Anterior cingulate cortex (tissue), 58 donors: Measurements from ENCODE around the gene DNTT.
"Not testable (repeated sequence)": the region's sequence is repeated elsewhere in the genome, so short reads cannot be mapped to it uniquely, and the experiment has no call there.

Source experiments
- DNase-seq, 58 donors: peaks; one replicate each; lab custom pipeline; 2025; lab: John Stamatoyannopoulos, UW

DNTT gene

DNA sequence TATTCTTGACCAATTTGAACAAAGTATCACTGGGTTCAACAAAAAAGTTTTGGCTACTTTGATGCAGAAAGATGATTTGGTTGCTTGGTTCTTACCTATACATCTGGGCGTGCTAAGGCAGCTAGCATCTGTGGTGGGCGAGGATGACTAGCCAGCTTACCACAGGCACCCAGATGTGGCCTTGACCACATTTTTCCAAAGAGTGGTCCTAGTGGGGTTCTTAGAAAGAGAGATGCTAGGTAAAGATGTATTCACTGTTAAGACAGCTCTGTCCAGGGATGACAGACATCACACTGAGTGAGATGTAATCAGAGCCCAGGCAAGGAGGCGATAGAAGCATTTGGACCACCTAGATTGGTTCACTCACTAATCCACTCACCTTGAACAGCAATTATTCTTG is 785 bp downstream of the DNTT start:
- no peak for DNase-seq

DNA sequence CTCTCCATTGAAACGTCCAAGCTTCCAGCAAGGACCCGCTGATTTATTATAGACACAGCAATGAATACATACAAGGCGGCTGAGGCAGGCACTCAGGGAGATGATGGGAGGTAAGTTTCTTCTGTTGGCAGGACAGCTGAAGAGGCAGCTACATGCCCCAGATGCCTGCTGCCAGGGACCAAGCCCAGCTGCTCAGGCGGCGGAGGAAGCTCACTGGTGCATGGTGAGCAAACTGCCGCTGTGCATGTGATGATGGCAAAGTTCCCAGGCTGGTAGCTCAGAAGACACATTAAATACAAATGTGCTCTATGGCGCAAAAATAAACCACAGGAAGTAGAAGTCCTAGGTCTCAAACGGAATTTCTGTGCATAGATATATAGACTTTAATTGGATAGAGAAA is 2.3 kb downstream of the DNTT start:
- peak in 35 of 58 donors; percentile 2 to 57 (median 15) for DNase-seq

DNA sequence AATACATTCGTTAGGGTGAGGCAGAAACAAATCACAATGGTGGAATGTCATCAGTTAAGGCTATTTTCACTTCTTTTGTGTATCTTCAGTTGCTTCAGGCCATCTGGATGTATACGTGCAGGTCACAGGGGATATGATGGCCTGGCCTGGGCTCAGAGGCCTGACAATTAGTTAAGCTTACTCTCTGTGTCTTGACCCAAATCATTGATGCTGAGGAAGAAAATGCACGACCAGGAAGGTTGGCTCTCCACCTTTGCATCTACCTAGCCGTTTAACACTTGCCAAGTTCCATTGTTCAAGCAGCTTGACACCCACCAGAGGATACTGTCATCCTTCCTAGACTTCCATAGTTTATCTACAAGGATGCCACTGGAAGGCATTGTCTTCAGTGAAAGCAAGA is 4.6 kb downstream of the DNTT start:
- DNase-seq: not testable (repeated sequence)

DNA sequence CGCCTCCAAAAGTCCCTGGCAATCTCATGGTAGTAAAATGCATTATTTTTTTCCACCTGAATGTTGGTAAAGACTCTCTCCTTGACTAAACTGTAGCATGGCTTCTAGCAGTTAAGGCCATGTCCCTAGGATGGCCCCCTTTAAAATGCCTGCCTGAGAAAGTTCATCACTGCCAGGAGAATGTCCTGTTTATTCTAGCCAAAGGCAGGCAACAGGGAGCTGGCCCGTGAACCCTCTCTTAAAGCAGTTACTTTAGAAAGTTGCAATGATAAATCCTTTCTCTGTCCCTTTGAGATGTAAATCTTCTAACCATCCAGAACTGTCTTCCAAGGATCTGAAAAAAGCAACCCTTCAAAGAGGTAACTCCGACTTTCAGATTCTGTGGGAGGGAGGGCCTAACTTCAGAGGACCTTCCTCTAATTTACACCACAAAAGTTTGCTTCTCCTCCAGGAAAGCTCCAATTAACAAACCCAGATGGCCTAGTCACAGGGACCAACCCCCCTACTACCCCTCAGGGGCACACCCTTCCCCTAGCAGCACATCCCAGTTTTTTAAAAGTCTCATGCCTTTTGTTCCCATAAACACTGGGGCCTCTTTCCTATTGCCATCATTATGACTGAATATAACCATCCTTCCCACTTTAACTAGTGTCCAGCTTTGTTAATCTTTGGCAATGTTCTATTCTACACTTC is 5.5 kb downstream of the DNTT start:
- no peak for DNase-seq

DNA sequence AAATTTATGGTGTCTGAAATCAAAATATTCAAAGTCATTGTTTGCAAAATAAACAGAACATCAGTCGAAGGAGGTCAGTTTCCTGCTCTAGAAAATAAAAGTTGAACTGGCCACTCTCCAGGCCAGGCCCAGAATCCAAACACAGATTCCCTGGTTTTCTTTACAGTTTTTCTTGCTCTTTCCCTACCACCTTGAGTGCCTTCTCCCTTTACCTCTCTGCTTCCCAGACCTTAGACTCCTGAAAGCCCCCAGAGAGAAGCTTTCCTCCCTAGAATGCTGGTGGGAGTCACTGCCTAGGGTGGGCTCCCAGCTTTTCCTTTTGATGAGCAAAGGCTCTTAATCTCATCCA is 6.1 kb downstream of the DNTT start:
- DNase-seq: no peak

DNA sequence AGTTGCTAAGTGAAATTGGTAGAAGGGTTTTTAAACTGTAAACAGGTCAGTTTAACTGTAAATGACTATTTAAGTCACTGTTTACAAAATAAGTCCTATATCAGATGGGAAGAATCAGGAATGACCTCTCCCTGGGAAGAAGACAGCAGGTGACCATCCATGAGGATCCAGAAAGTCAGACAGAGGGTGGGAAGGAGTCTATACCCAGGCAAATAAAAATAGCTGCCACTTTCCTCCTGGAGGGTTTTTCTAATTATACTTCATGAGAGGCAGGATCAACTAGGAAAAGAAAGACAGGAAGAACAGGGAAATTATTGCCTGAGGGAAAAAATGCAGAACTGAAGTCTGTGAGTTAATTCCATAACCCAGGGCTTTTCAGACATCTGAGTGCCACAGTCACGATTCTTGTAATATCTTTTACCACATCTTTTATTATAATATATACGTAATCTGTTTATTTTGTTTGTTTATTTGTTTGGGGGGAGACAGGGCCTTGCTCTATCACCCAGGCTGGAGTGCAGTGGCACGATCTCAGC is 7.0 kb downstream of the DNTT start:
- no peak for DNase-seq

DNA sequence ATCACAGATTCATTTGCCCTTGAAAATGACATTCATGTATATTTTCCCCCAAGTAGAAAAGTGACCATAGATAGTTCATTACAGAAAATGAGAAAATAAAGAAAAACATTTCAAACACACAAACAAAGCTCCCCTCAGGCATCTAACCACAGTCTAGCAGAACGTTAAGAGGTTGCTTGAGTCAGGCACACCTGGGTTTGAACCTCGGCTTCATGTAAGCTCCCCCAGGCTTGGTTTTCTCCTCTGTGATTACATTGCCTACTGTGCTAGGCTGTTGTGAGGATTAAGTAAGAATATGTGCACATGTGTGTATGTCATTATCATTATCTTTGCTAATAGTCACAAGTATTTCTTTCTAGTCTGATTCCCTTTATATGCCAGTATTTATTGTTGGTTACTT is 9.1 kb downstream of the DNTT start:
- no peak for DNase-seq

DNA sequence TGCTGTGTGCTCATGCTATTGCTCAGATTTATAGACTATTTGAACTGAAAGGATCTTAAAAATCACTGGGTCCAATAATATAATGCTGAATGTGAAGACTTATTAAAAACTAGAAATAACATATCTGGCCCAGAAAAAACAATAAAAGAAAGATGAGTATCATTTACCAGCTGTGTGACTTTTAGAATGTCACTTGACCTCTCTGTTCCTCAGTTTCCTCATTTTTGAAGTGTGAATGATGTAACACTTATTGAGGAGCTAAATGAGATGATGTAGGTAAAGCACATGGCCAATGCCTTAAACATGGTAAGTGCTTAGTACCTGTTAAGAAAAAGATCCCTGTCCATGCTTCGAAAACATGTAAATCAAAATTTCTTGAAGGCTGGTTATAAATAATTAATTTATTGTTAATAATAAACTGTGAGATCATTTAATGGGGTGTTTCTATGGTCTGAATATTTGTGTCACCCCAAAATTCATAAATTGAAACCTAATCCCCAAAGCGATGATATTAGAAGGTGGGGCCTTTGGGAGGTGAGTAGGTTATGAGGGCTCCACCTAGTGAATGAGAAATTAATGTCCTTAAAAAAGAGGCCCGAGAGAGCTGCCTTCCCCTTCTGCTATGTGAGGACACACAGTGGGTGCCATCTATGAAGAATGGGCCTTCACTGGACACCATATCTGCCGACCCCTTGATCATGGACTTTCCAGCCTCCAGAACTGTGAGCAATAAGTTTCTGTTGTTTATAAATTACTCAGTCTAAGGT is 13.0 kb downstream of the DNTT start:
- DNase-seq: no peak

DNA sequence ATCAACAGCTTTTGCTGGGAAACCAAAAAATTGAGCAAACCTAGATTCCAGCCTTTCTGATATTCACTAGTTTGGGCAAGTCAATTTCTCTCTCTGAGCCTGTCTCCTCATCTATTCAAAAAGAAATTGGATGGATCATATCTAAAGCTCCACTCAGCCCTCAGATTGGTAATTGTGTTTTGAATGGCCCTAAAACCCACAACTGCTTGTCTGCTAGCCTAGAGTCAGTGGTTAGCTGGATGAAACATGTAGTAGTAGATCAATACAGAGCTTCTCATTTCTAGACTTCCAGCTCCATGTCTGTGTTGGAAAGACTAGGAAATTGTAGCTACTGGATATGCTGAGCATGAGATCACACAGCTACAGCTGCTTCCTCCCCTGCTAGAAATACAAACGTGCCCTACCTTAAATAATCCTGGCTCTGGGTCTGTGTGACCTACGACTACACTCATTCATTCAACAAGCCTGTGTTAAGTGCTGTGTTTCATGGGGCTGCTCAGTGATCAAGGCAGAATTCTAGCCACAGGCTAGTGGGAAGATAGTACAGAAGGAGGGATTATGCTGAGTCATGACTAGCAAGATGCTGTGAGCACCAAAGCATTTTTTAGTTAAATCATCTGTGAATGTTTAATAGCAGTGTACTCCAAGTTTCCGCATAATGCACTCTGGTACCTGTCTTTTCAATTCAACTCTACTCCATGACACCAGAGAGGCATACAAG is 15.7 kb downstream of the DNTT start:
- no peak for DNase-seq

DNA sequence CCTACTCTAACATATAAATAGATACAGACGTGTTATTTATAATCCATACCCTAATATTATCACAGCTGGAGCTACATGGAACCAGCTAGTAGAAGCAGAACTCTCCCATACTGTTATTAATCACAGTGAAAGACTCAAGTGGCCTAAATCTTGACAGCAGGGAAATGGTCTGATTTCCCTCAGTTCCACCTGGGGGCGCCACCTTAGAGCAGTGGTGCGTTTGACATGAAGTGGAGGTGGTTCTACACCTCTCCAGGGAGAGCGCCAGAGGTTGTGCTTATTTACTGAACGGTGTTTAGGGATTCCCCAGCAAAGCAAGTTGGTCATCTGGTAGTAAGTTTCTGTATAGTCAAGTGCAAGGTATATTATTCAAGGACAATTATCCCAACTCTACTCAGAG is 17.6 kb downstream of the DNTT start:
- no peak for DNase-seq

DNA sequence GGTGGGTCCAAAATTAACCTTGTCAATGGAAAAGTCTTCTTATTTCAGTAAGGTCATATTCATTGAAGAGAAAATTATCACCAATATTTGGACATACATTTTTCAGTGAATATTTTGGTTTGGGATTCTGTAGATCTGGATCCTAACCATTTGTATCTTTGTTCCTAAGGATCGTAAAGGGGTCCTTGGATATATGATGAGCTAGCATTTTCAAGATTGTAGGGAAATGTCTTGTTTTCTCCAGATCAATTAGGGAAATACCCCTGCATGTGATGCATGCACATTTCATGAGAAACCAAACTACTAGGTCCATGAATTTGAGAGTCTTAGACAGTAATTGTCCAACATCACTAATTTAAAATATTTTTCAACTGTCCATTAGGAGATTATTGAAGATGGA is 18.0 kb downstream of the DNTT start:
- DNase-seq: no peak

DNA sequence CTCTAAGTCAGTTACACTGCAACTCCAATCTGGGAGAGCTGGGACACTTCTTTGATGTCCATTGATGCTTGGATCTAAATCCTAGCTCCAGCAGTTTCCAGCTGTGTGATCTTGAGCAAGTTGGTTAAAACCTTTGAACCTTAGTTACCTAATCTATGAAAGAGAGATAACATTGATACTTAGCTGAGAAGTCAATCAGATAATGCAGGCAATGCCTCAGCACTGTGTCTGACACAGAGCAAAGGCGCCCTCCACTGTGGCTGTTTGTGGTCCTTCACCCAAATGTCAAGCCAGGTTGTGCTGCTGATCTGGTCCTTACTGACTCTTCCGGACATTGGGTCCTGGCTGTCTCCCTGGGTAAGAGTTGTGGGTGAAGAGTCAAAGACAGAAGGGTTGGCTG is 20.2 kb downstream of the DNTT start:
- DNase-seq: no peak

DNA sequence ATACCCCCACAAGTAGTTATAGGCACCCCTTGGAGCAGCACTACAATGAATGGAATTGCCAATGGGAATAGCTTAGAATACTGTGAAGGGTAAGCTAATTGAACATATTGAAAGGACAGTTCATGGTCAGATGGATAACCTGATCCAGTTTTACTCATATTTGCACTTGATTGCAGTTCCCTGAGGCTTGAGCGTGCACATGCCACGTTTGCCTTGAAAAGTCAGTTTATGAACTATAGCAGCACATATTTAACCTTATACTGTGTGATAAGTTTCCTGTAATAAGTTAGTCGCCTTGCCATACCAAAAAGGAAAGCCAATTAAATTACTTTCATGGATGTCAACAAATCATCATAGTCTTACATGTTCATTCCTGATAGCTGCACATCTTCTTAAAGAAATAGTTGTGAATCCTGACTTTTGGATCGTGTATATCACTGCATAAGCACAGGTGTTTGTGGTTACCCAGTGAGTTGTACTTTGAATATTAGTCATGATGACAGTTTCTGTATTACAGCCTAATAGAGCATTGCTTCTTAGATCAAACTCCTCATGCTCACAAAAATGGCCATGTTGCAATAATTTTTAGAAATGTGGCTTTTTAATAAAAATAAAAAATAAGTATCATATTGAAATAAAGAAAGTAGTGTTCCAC is 21.6 kb downstream of the DNTT start:
- DNase-seq: no peak

DNA sequence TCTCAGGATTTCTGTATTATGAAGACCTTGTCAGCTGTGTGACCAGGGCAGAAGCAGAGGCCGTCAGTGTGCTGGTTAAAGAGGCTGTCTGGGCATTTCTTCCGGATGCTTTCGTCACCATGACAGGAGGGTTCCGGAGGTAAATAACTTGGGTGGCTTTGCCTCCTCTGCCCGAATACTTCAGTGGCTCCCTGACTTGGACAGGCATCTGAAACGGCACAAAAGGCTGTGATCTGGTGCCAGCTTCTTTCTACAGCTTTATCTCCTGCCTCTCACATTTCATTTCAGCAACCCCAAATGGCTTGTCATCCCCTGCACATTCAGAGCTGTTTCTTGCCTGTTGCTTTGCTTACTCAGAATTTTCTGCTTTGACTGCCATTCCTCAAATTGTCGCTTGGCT is 23.2 kb downstream of the DNTT start:
- DNase-seq: no peak

DNA sequence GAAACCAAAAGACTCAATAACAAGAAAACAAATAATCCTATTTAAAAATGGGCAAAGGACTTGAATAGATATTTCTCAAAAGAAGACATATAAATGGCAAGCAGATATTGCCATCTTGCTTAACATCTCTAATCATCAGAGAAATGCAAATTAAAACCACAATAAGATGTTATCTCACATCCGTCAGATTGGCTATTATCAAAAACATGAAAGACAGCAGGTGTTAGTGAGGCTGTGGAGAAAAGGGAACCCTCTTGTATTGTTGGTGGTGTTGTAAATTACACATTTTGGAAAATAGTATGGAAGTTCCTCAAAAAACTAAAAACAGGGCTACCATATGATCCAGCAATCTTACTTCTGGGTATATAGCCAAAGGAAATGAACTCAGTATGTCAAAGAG is 28.9 kb downstream of the DNTT start:
- no peak for DNase-seq

DNA sequence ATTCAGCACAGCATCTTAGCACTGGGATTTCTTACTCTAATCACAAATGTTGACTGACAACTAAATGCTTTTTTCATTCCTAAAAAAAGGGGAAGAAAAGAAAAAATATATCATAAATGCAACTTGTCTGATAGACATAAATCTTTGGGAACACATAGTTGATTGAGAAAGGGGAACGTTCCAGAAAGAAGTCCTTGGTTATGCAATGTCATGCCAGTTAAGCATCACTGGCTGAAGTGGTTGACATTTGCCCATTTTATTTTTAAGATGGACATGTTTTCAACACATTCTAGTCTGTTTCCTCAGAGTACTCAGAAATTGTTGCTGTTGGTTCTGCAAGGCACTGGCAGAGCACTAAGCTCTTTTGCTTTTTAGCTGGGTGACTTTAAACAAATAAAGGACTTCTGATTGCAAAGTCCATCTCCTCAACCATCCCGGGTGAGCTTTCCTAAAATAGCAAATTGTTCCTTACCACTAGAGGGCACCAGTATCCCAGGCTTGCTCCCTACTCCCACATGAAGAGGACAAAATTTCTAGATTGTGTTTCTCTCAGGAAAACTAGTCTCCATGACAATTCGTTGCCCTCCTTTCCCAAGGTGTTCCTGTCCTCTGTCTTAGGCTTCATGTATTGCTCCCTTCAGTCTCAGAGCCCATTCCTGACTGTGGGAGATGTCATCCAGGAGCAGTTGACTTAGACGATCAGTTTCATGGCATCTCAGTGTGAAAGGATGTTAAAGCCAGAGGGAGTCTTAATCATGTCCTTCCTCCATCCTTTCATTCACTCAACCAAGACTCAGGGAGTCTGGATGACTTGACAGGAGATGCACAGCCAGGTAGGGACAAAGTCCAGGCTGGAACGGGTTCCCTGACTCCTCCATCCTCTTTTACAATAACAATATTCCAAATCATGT is 30.6 kb downstream of the DNTT start:
- DNase-seq: peak in 13 of 58 donors; percentile 5 to 36 (median 22)

DNA sequence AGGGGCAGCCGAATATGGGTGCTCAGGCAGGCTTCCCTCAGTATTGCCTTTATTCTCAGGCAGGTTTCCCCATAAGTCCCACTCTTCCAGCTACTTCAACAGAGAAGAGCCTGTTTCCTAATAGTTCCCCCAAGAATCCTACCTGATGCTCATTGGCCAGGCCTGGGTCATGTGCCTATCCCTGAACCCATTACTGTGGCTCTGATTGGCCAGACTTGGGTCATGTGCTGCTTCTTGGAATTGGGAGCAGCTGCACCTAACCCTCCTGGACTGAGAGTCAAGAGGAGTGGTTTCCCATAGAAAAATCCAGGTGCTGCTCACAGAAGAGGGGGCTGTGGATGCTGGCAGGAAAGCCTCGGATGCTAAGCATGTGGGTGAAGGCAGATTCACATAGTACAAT is 32.9 kb downstream of the DNTT start:
- no peak for DNase-seq

DNA sequence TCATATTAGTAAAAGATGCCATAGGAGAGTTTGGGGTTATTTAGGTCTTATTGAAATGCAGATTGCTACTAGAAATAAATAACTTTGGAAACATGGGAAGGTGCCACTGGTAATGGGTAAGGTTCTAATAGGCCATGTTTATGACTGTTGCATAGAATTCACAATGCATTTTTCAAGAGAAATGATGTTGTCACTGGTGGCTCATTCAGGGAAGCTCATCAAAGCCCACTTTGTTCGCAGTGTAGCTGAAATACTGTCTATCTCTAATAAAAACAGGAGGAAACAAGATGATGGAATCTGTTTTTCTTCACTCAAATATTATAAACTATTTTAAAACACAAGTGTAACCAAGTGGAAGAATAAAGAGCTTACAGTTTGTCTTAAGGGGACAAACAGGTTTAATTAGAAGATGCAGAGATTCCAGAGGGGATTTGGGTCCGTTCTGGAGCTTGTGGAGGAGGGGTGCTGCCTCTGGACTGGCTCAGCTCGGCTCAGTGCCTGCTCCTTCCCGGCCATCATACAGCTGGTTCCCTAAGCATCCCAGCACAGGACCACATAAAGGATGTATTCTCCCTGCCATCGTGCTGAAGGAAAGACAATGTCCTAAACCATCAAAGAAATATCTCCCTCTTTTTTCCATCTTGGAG is 34.2 kb downstream of the DNTT start:
- DNase-seq: peak in 9 of 58 donors; percentile 4 to 55 (median 20)

DNA sequence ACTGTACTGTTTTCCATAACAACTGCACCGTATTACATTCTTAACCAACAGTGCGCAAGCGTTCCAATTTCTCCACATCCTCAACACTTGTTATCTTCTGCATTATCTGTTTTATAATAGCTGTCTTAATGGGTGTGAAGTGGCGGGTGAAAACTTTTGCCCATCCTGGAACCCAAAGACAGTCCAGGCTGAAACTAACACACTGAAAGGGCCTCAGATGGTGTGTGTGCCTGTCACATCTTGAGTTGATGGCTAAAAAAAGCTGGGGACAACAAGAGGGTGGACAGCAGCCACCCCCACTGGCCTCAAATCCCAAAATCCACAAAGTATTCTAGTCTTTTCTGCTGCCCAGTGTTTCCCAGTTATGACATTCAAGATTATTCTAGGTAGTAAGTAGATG is 35.1 kb downstream of the DNTT start:
- DNase-seq: no peak
